K562 (cell line): Measurements from ENCODE around the gene PIGV. TPM values are rescaled to one million over a fixed set of nuclear protein-coding genes. Genes with fewer than 3 reads are reported as not detected.

ENCODE experiments used
- ATF7 ChIP-seq: fragments of 450-650 bp; IDR thresholded peaks from 2 replicates; pipeline ENCODE4 v1.7.1; 2014; ENCODE audit warnings: mild to moderate bottlenecking, moderate library complexity
- CBFB ChIP-seq: sonication (generic); formaldehyde crosslinking; IDR thresholded peaks from 2 replicates; pipeline ENCODE4 v1.4.0; 2020; ENCODE audit warnings: mild to moderate bottlenecking, missing genetic modification reagents
- CBX1 ChIP-seq: sonication (generic); IDR thresholded peaks from 2 replicates; pipeline ENCODE4 v1.6.1; 2016; ENCODE audit warnings: antibody characterized with exemption, low read depth, mild to moderate bottlenecking
- DIDO1 ChIP-seq: fragments of 450-650 bp; IDR thresholded peaks from 2 replicates; pipeline ENCODE4 v1.6.1; 2016; ENCODE audit warnings: low read depth, missing biosample characterization, missing genetic modification characterization
- FOXK2 ChIP-seq, 2 experiments: fragments of 450-650 bp; IDR thresholded peaks in 1 of 2; conservative IDR thresholded peaks in 1 of 2; 2 replicates each; pipeline ENCODE4 v1.6.1; 2016; ENCODE audit warnings: low read depth in 2 of 2, mild to moderate bottlenecking in 1 of 2
- KDM2B ChIP-seq: fragments of 250-450 bp; sonication (Bioruptor Pico); IDR thresholded peaks from 2 replicates; pipeline ENCODE4 v1.8.0; 2021; ENCODE audit warnings: mild to moderate bottlenecking, moderate library complexity
- LEF1 ChIP-seq: fragments of 450-650 bp; IDR thresholded peaks from 2 replicates; pipeline ENCODE4 v1.6.1; 2016; ENCODE audit warnings: mild to moderate bottlenecking
- MEF2D ChIP-seq: conservative IDR thresholded peaks from 2 replicates; pipeline ENCODE4 v1.6.1; 2016; ENCODE audit warnings: low read depth, missing genetic modification characterization, missing compliant biosample characterization
- NFIC ChIP-seq: fragments of 450-650 bp; IDR thresholded peaks from 2 replicates; pipeline ENCODE4 v1.6.1; 2017; ENCODE audit warnings: mild to moderate bottlenecking, inconsistent platforms
- PCBP2 ChIP-seq: fragments of 200-400 bp; formaldehyde crosslinking; IDR thresholded peaks from 2 replicates; pipeline ENCODE4 v1.6.1; 2018; ENCODE audit warnings: low read length, low read depth, mild to moderate bottlenecking, moderate library complexity; ENCODE audit not compliant: poor library complexity, severe bottlenecking
- RAD21 ChIP-seq, 2 experiments: fragments of 250-450 bp in 1 of 2; fragments of 450-650 bp in 1 of 2; sonication (Bioruptor Pico) in 1 of 2; formaldehyde crosslinking in 1 of 2; IDR thresholded peaks in 1 of 2; conservative IDR thresholded peaks in 1 of 2; 2 replicates each; pipeline versions ENCODE4 v1.4.0 to v1.8.0; 2020 to 2022; ENCODE audit warnings: mild to moderate bottlenecking in 2 of 2, moderate library complexity in 1 of 2
- SIN3B ChIP-seq: fragments of 450-650 bp; IDR thresholded peaks from 2 replicates; pipeline ENCODE4 v1.6.1; 2017; ENCODE audit warnings: low read depth, mild to moderate bottlenecking, moderate library complexity
- YBX1 ChIP-seq: fragments of 450-650 bp; IDR thresholded peaks from 2 replicates; pipeline ENCODE4 v1.7.1; 2016; ENCODE audit warnings: mild to moderate bottlenecking
- ZNF511 ChIP-seq: sonication (generic); formaldehyde crosslinking; IDR thresholded peaks from 2 replicates; pipeline ENCODE4 v1.8.0; 2022; ENCODE audit warnings: mild to moderate bottlenecking, missing genetic modification reagents
- ZNF584 ChIP-seq: fragments of 200-800 bp; sonication (Bioruptor generic); IDR thresholded peaks from 2 replicates; pipeline ENCODE4 v1.6.1; 2016; ENCODE audit warnings: low read depth, mild to moderate bottlenecking, missing genetic modification characterization, missing compliant biosample characterization
- ZNF696 ChIP-seq: fragments of 250-450 bp; sonication (Bioruptor Pico); conservative IDR thresholded peaks from 2 replicates; pipeline ENCODE4 v1.4.0; 2020; ENCODE audit warnings: mild to moderate bottlenecking, moderate library complexity
- polyA plus RNA-seq, 8 experiments: library from polyadenylated mRNA; depleted of rRNA in 4 of 8; stranded (reverse) in 5 of 8; unstranded in 3 of 8; fragments of >200 nt; fragmentation: Nextera tagmentation in 2 of 8; fragmentation: Illumina TruSeq in 1 of 8; extraction: Ambion mirVana in 2 of 8; extraction: Trizol in 1 of 8; gene quantifications; 2 replicates each; pipeline versions ENCODE4 v1.2.1 to v1.2.3, GENCODE V29; 2011 to 2014; ENCODE audit warnings: inconsistent platforms in 1 of 8, missing spikeins in 1 of 8
- total RNA-seq, 7 experiments: library from RNA; depleted of rRNA in 6 of 7; stranded (reverse); fragments of >200 nt in 6 of 7; fragmentation: Illumina TruSeq in 2 of 7; extraction: Trizol in 2 of 7; gene quantifications; 2 replicates each; pipeline versions ENCODE4 v1.2.1 to v1.2.3, GENCODE V29; 2011 to 2021; ENCODE audit warnings: low replicate concordance in 1 of 7
- TF ChIP-seq, protein P1 (sequence below): IDR thresholded peaks from 2 replicates; pipeline ENCODE4 v1.6.1; 2012; ENCODE audit warnings: low read depth, low read length, improper control_type of control experiment, borderline replicate concordance
- TF ChIP-seq, protein P2 (sequence below): fragments of 250-450 bp; sonication (Bioruptor Pico); IDR thresholded peaks from 2 replicates; pipeline ENCODE4 v1.5.0; 2020; ENCODE audit warnings: mild to moderate bottlenecking
- TF ChIP-seq, protein P3 (sequence below): IDR thresholded peaks from 2 replicates; pipeline ENCODE4 v1.6.1; 2011; ENCODE audit not compliant: insufficient read length; ENCODE audit errors: extremely low read depth
- TF ChIP-seq, protein P4 (sequence below): sonication (generic); IDR thresholded peaks from 2 replicates; pipeline ENCODE4 v1.6.1; 2016

The PIGV gene
- total and polyA plus RNA-seq, 9 of the 15 experiments (the other 6 are each of a cell fraction or from before 2014, with no cell fraction given): 8.4 to 21.8 (median 11.7) TPM

DNA sequence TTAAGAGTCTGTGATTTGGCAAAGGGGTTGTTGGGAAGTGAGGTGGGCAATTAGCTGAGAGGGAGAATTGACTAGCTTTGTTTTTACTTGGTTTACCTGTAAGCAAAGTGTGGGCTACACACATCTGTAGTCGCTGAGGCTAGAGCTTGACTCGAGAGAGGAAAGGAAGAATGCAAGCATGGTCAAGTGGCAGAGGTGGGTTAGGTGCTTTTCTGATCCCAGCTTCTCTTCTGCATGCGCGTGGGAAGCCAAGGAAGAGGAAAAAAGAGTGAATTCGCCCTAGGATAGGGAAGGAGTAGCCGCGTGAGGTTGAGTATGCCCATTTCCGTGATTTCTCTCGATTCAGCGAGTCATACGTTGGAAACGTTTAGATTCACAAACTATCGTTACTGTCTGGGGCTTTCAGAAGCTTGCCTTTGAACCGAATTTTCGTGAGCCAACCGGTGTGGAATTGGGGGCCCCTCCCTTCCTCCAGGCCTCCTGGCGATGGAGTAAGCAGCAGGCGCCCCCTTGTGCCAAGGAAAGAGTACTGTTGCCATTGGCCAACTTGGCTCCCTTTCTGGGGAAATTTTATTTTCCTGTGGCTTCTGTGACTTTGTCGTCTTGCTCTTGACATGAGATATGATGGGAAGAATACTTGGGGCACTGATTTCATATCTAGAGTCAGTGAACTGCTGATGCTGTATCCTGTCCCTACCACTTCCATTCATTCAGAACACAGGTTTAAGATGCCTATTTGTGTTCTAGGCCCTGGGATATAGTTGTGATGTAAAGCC lies 1.3 kb downstream of the PIGV start (continued):
- TF ChIP-seq, protein P1, sequence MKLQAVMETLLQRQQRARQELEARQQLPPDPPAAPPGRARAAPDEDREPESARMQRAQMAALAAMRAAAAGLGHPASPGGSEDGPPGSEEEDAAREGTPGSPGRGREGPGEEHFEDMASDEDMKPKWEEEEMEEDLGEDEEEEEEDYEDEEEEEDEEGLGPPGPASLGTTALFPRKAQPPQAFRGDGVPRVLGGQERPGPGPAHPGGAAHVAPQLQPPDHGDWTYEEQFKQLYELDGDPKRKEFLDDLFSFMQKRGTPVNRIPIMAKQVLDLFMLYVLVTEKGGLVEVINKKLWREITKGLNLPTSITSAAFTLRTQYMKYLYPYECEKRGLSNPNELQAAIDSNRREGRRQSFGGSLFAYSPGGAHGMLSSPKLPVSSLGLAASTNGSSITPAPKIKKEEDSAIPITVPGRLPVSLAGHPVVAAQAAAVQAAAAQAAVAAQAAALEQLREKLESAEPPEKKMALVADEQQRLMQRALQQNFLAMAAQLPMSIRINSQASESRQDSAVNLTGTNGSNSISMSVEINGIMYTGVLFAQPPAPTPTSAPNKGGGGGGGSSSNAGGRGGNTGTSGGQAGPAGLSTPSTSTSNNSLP: 0 out of 2 replicates have a peak, but pooled peaks have one; percentile 70
- TF ChIP-seq SIN3B (no peak), ATF7 (no peak; the same call in 1 of the 2 replicates), CBFB (CRISPR knock-in tag) (no peak), ZNF584 (no peak), FOXK2 (conservative IDR thresholded peaks at IDR 0.05 in 1 of 2, IDR thresholded peaks at IDR 0.05 in 1 of 2; ENCODE audit: low read depth in 2 of 2) (peak; percentile 19 to 33; a peak in 1 of 4 replicates), MEF2D (no peak), ZNF511 (CRISPR knock-in tag) (no peak), PCBP2 (no peak), KDM2B (CRISPR knock-in tag) (0 out of 2 replicates have a peak, but pooled peaks have one; percentile 45), ZNF696 (no peak), RAD21 (CRISPR knock-in tag; conservative IDR thresholded peaks at IDR 0.05 in 1 of 2, IDR thresholded peaks at IDR 0.05 in 1 of 2) (peak; percentile 99 to 100), YBX1 (no peak), NFIC (peak; percentile 39), CBX1 (0 out of 2 replicates have a peak, but pooled peaks have one; percentile 31), DIDO1 (tag) (no peak), LEF1 (peak; percentile 25; the same call in 1 of the 2 replicates)
- TF ChIP-seq, protein P2, sequence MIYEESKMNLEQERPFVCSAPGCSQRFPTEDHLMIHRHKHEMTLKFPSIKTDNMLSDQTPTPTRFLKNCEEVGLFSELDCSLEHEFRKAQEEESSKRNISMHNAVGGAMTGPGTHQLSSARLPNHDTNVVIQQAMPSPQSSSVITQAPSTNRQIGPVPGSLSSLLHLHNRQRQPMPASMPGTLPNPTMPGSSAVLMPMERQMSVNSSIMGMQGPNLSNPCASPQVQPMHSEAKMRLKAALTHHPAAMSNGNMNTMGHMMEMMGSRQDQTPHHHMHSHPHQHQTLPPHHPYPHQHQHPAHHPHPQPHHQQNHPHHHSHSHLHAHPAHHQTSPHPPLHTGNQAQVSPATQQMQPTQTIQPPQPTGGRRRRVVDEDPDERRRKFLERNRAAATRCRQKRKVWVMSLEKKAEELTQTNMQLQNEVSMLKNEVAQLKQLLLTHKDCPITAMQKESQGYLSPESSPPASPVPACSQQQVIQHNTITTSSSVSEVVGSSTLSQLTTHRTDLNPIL (CRISPR knock-in tag): no peak
- TF ChIP-seq, protein P3, sequence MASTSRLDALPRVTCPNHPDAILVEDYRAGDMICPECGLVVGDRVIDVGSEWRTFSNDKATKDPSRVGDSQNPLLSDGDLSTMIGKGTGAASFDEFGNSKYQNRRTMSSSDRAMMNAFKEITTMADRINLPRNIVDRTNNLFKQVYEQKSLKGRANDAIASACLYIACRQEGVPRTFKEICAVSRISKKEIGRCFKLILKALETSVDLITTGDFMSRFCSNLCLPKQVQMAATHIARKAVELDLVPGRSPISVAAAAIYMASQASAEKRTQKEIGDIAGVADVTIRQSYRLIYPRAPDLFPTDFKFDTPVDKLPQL: no peak
- TF ChIP-seq, protein P4, sequence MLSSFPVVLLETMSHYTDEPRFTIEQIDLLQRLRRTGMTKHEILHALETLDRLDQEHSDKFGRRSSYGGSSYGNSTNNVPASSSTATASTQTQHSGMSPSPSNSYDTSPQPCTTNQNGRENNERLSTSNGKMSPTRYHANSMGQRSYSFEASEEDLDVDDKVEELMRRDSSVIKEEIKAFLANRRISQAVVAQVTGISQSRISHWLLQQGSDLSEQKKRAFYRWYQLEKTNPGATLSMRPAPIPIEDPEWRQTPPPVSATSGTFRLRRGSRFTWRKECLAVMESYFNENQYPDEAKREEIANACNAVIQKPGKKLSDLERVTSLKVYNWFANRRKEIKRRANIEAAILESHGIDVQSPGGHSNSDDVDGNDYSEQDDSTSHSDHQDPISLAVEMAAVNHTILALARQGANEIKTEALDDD: peak; percentile 80
